Measurements from ENCODE around the gene CHST5. TPM values are rescaled to one million over a fixed set of nuclear protein-coding genes. Genes with fewer than 3 reads are reported as not detected.

Gene CHST5
- total and polyA plus RNA-seq, 4 donors, result 0.09 to 1.3 (median 0.24) TPM; not detected in 1

- H3K36me3 ChIP-seq (ENCODE audit: control insufficient read depth in 4 of 4, insufficient read depth in 4 of 4, low read length in 4 of 4), result no peaks in the 10 kb centered on the region
- TF ChIP-seq CTCF (IDR thresholded peaks at IDR 0.05; ENCODE audit: control extremely low read depth, extremely low read depth), result no peak
- 96 to 98% methylated on average over 29 of the region's 29 CpGs for WGBS, 2 donors
- ATAC-seq (ENCODE audit: insufficient read depth, low FRiP score), result no peak
- no peaks in the 10 kb centered on the region for H3K27me3 ChIP-seq (ENCODE audit: control insufficient read depth in 3 of 3, insufficient read depth in 3 of 3, low read length in 2 of 3)
- H3K4me1 ChIP-seq (ENCODE audit: control insufficient read depth in 5 of 5, insufficient read depth in 5 of 5, low read length in 5 of 5), result no peaks in the 10 kb centered on the region
- no peak overlapping the region for H3K4me3 ChIP-seq
- no peak overlapping the region for H3K27ac ChIP-seq (ENCODE audit: low read depth in 1 of 2, low read length in 1 of 2)
- no peak for DNase-seq
- H3K9ac ChIP-seq (ENCODE audit: insufficient read depth in 1 of 2, low read length in 2 of 2), result no peak overlapping the region
- H3K9me3 ChIP-seq (ENCODE audit: control insufficient read depth in 4 of 4, insufficient read depth in 3 of 4, low read length in 3 of 4), result no peaks in the 10 kb centered on the region
Measured at GRCh38 chr16:75529959-75530358, 5.9 kb downstream of the CHST5 start.

GRCh38 chr16:75529056-75529905, 6.6 kb downstream of the CHST5 start:
- no peak for ATAC-seq (ENCODE audit: insufficient read depth, low FRiP score)
- no peak for TF ChIP-seq CTCF (IDR thresholded peaks at IDR 0.05; ENCODE audit: control extremely low read depth, extremely low read depth)
- no peak for DNase-seq
- 92 to 96% methylated on average over 81 of the region's 81 CpGs for WGBS, 2 donors
- Histone ChIP-seq H3K27ac (ENCODE audit: low read depth in 1 of 2, low read length in 1 of 2) (no peak overlapping the region), H3K9me3 (ENCODE audit: control insufficient read depth in 4 of 4, insufficient read depth in 3 of 4, low read length in 3 of 4) (no peaks in the 10 kb centered on the region), H3K4me3 (no peak overlapping the region), H3K27me3 (ENCODE audit: control insufficient read depth in 3 of 3, insufficient read depth in 3 of 3, low read length in 2 of 3) (no peaks in the 10 kb centered on the region), H3K36me3 (ENCODE audit: control insufficient read depth in 4 of 4, insufficient read depth in 4 of 4, low read length in 4 of 4) (no peaks in the 10 kb centered on the region), H3K4me1 (ENCODE audit: control insufficient read depth in 5 of 5, insufficient read depth in 5 of 5, low read length in 5 of 5) (no peaks in the 10 kb centered on the region), H3K9ac (ENCODE audit: insufficient read depth in 1 of 2, low read length in 2 of 2) (no peak overlapping the region)

- no peak overlapping the region for H3K27ac ChIP-seq (ENCODE audit: low read depth in 1 of 2, low read length in 1 of 2)
- H3K36me3 ChIP-seq (ENCODE audit: control insufficient read depth in 4 of 4, insufficient read depth in 4 of 4, low read length in 4 of 4), result no peaks in the 10 kb centered on the region
- ATAC-seq (ENCODE audit: insufficient read depth, low FRiP score) (no peak), DNase-seq (no peak)
- no peaks in the 10 kb centered on the region for H3K9me3 ChIP-seq (ENCODE audit: control insufficient read depth in 4 of 4, insufficient read depth in 3 of 4, low read length in 3 of 4)
- no peak overlapping the region for H3K9ac ChIP-seq (ENCODE audit: insufficient read depth in 1 of 2, low read length in 2 of 2)
- 74 to 80% methylated on average over 5 of the region's 5 CpGs for WGBS, 2 donors
- no peaks in the 10 kb centered on the region for H3K27me3 ChIP-seq (ENCODE audit: control insufficient read depth in 3 of 3, insufficient read depth in 3 of 3, low read length in 2 of 3)
- no peak overlapping the region for H3K4me3 ChIP-seq
- no peaks in the 10 kb centered on the region for H3K4me1 ChIP-seq (ENCODE audit: control insufficient read depth in 5 of 5, insufficient read depth in 5 of 5, low read length in 5 of 5)
- no peak for TF ChIP-seq CTCF (IDR thresholded peaks at IDR 0.05; ENCODE audit: control extremely low read depth, extremely low read depth)
Measured at GRCh38 chr16:75527825-75528299, 8.0 kb downstream of the CHST5 start.
